Measurements from ENCODE around the gene PARD3B. TPM values are rescaled to one million over a fixed set of nuclear protein-coding genes. Genes with fewer than 3 reads are reported as not detected.

PARD3B gene
- total and polyA plus RNA-seq, 2 donors from 2014 or later = 5.3 to 29.6 TPM

- H3K9ac ChIP-seq (ENCODE audit: low read length in 3 of 3) = no peak overlapping the region
These were observed 964.4 kb downstream of the PARD3B start for GRCh38 chr2:205509655-205510054.

DNA sequence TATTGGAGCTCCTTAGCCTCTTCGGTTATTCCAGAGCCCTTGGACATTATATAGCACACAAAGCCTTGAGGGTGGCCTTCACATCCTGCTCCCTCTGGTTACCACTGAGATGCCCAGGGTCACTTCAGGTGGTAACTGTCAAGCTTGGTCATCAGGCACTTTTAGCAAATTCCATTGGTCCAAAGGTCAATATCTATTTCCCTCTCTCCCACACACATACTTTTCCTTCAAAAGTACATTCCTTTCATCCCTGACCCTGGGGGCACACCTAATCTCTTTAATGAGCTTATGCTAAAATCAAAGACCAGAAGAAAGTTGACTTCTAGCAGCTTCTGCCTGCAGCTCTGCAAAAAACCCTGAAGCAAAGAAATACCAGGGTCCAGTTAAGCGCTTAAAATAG lies 965.1 kb downstream of the PARD3B start:
- Histone ChIP-seq H3K27me3 (ENCODE audit: control insufficient read depth, insufficient read depth, low read length) (no peaks in the 10 kb centered on the region), H3K9me3 (ENCODE audit: control insufficient read depth in 2 of 3, insufficient read depth in 1 of 3, low read length in 3 of 3) (no peaks in the 10 kb centered on the region), H3K27ac (ENCODE audit: low read depth in 2 of 2, low read length in 2 of 2) (no peak overlapping the region), H3K36me3 (ENCODE audit: control insufficient read depth in 2 of 3, insufficient read depth in 3 of 3, low read length in 3 of 3) (no peaks in the 10 kb centered on the region), H3K4me3 (ENCODE audit: low read length in 3 of 3) (no peak overlapping the region), H3K9ac (ENCODE audit: low read length in 3 of 3) (no peak overlapping the region), H3K4me1 (ENCODE audit: control insufficient read depth in 2 of 3, insufficient read depth in 2 of 3, low read depth in 1 of 3, low read length in 3 of 3) (no peaks in the 10 kb centered on the region)
- FAIRE-seq = no peak
- intact Hi-C loops (cut with DNase I) = no loop called here
- DNase-seq = peak in 1 of 5 donors; percentile 15
- no peak for TF ChIP-seq CTCF (IDR thresholded peaks at IDR 0.05; ENCODE audit: borderline replicate concordance, extremely low read depth, insufficient read depth)

More at GRCh38 chr2:205509655-205510054, 964.4 kb downstream of the PARD3B start:
- no peak overlapping the region for H3K27ac ChIP-seq (ENCODE audit: low read depth in 2 of 2, low read length in 2 of 2)
- H3K4me1 ChIP-seq (ENCODE audit: control insufficient read depth in 2 of 3, insufficient read depth in 2 of 3, low read depth in 1 of 3, low read length in 3 of 3) = no peaks in the 10 kb centered on the region
- DNase-seq (no peak), FAIRE-seq (no peak)
- no peaks in the 10 kb centered on the region for H3K36me3 ChIP-seq (ENCODE audit: control insufficient read depth in 2 of 3, insufficient read depth in 3 of 3, low read length in 3 of 3)
- no peaks in the 10 kb centered on the region for H3K9me3 ChIP-seq (ENCODE audit: control insufficient read depth in 2 of 3, insufficient read depth in 1 of 3, low read length in 3 of 3)
- H3K4me3 ChIP-seq (ENCODE audit: low read length in 3 of 3) = no peak overlapping the region
- H3K27me3 ChIP-seq (ENCODE audit: control insufficient read depth, insufficient read depth, low read length) = no peaks in the 10 kb centered on the region
- intact Hi-C loops (cut with DNase I) = no loop called here
- no peak for TF ChIP-seq CTCF (IDR thresholded peaks at IDR 0.05; ENCODE audit: borderline replicate concordance, extremely low read depth, insufficient read depth)

- Histone ChIP-seq H3K36me3 (ENCODE audit: control insufficient read depth in 2 of 3, insufficient read depth in 3 of 3, low read length in 3 of 3) (no peaks in the 10 kb centered on the region), H3K4me3 (ENCODE audit: low read length in 3 of 3) (no peak overlapping the region), H3K9me3 (ENCODE audit: control insufficient read depth in 2 of 3, insufficient read depth in 1 of 3, low read length in 3 of 3) (no peaks in the 10 kb centered on the region), H3K27ac (ENCODE audit: low read depth in 2 of 2, low read length in 2 of 2) (no peak overlapping the region), H3K4me1 (ENCODE audit: control insufficient read depth in 2 of 3, insufficient read depth in 2 of 3, low read depth in 1 of 3, low read length in 3 of 3) (no peaks in the 10 kb centered on the region), H3K9ac (ENCODE audit: low read length in 3 of 3) (no peak overlapping the region), H3K27me3 (ENCODE audit: control insufficient read depth, insufficient read depth, low read length) (no peaks in the 10 kb centered on the region)
- DNase-seq (no peak), FAIRE-seq (no peak)
- intact Hi-C loops (cut with DNase I) = no loop called here
- no peak for TF ChIP-seq CTCF (IDR thresholded peaks at IDR 0.05; ENCODE audit: borderline replicate concordance, extremely low read depth, insufficient read depth)
These were observed 965.9 kb downstream of the PARD3B start for GRCh38 chr2:205511221-205511620.

DNA sequence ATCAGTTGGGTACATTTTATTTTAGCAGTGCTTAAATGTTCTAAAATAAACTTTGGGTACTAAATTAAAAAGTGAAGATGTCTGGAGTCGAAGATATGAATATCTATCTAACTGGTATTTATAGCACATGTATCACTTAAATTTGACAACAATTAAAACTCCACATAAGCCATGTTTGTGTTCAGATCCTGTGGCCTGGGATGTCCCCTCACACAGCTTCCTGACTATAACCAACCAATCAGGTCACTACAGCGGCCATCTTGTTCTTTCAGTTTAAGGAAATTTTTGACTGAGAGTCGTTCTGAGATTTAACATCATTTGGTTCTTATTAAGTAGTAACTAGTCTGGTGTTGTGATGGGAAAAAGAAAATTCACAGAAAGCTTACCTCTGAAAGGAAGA lies 966.4 kb downstream of the PARD3B start:
- no peak for FAIRE-seq
- Histone ChIP-seq H3K4me1 (ENCODE audit: control insufficient read depth in 2 of 3, insufficient read depth in 2 of 3, low read depth in 1 of 3, low read length in 3 of 3) (no peaks in the 10 kb centered on the region), H3K9me3 (ENCODE audit: control insufficient read depth in 2 of 3, insufficient read depth in 1 of 3, low read length in 3 of 3) (no peaks in the 10 kb centered on the region), H3K36me3 (ENCODE audit: control insufficient read depth in 2 of 3, insufficient read depth in 3 of 3, low read length in 3 of 3) (no peaks in the 10 kb centered on the region), H3K27ac (ENCODE audit: low read depth in 2 of 2, low read length in 2 of 2) (no peak overlapping the region), H3K4me3 (ENCODE audit: low read length in 3 of 3) (no peak overlapping the region), H3K27me3 (ENCODE audit: control insufficient read depth, insufficient read depth, low read length) (no peaks in the 10 kb centered on the region), H3K9ac (ENCODE audit: low read length in 3 of 3) (no peak overlapping the region)
- no peak for DNase-seq
- intact Hi-C loops (cut with DNase I) = no loop called here
- no peak for TF ChIP-seq CTCF (IDR thresholded peaks at IDR 0.05; ENCODE audit: borderline replicate concordance, extremely low read depth, insufficient read depth)
